Raji (cell line): ENCODE measurements around the gene PTP4A1.

Experiments
- POLR2A ChIP-seq: IDR thresholded peaks from 2 replicates; pipeline ENCODE4 v1.6.1; 2011; ENCODE audit warnings: low read depth, low read length, control low read depth; ENCODE audit not compliant: insufficient read depth

The PTP4A1 gene

DNA sequence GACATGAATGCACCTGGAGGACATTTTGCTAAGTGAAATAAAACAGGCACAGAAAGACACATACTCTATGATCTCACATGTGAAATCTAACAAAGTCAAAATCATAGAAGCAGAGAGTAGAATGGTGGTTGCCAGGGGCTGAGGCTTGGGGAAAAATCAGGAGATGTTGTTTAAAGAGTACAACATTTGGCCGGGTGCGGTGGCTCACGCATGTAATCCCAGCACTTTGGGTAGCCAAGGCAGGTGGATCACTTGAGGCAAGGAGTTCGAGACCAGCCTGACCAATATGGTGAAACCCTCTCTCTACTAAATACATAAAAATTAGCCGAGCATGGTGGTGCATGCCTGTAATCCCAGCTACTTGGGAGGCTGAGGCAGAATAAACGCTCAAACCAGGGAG is 26.0 kb upstream of the PTP4A1 start:
- TF ChIP-seq POLR2A = no peak

- TF ChIP-seq POLR2A = no peak
Observed at GRCh38 chr6:63546697-63547096, 25.6 kb upstream of the PTP4A1 start.

GRCh38 chr6:63549076-63549475 is 23.2 kb upstream of the PTP4A1 start:
- TF ChIP-seq POLR2A = no peak

DNA sequence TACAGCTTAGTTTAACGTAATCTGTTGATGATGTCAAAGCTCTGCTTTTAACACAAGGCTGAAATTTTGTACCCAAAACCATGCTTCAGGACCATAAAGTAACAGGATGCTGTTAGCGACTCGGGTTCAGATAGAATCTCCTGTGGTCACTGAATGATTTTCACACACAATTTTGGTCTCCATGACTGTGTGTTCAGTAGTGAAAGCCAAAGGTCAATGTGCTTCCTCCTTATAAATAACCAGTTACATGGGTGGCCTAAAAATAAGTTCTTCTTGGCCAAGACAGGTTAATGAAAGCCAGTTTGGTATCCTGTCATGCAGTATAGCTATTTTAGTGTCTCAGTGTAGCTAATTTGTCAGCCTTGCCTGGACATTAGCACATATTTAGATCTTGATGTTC is 19.1 kb upstream of the PTP4A1 start:
- TF ChIP-seq POLR2A = no peak

GRCh38 chr6:63553900-63554299 is 18.4 kb upstream of the PTP4A1 start:
- TF ChIP-seq POLR2A = no peak

GRCh38 chr6:63554782-63555181 is 17.5 kb upstream of the PTP4A1 start:
- TF ChIP-seq POLR2A = no peak

GRCh38 chr6:63556369-63556768 is 15.9 kb upstream of the PTP4A1 start:
- no peak for TF ChIP-seq POLR2A

GRCh38 chr6:63558278-63558677 is 14.0 kb upstream of the PTP4A1 start:
- no peak for TF ChIP-seq POLR2A

- TF ChIP-seq POLR2A = no peak
Observed at GRCh38 chr6:63560801-63561287, 11.4 kb upstream of the PTP4A1 start.

DNA sequence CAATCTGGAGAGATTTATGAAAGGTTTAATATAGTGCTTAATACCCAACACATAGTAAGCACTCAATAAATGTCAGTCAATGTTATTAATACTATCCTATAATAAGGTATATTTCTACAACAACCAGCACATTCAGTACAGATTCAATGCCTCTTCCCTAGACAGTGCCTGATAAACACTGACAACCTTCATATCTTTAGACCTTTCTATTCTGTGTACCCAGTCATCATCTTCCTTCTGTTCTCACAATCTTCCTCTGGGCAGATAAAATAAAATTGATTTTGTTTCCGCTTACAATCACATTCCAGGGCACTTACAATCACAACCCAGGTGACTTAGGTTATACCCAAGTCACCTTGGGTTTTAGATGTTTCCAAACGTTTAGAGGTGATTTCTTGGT is 11.0 kb upstream of the PTP4A1 start:
- TF ChIP-seq POLR2A = no peak

DNA sequence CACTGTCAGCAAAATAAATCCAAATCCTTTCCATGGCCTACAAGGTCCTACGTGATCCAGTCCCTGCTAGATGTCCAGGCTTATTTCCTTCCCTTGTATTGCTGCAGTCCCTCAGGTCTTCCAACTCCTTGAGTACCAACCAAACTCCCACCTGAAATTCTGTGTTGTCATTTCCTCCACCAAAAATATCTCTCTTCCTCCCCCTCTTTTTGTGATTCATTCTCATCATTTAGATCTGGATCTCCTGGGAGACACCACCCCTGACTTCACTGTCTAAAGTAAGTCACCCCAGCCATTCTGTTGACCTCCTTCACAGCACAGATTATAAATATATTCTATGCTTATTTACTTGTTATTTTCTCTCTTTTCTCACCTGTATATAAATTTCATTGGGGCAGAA is 9.0 kb upstream of the PTP4A1 start:
- no peak for TF ChIP-seq POLR2A

- no peak for TF ChIP-seq POLR2A
Observed at GRCh38 chr6:63565058-63565726, 7.1 kb upstream of the PTP4A1 start.

DNA sequence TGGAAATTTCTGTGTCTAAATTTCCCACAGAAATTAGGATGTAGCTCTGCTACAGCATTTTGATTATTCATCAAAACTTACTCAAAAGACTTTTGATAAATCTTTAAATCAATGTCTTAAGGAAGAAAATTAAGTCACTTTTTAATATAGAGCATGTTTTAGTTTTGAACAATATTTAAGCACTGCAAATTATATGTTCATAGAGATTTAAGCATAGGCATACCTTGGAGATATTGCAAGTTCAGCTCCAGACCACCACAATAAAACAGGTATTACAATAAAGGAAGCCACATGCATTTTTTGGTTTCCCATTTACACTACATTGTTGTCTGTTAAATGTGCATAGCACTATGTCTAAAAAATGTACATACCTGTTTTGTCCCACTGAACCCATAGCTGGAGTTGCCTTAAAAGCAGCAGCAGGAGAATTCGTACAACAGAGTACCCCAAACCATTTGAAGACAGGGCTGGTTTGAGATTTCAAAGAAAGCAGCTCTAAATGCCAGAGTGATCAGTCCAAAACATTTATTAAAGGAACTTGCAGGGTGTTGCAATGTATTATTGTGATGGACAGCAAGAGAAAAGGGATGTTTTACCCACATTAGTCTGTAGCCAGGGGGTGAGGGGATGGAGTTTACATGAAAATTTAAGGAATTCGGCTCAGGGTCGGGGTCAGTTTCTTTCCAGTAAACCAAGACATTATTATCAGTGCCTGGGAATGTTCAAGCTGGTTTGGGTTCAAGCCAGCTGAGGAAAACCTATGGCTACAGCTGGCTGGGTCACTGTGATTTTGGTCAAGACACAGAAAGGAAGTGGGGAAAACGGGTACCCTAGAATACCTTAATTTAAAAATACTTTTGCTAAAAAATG is 6.3 kb upstream of the PTP4A1 start:
- no peak for TF ChIP-seq POLR2A

- no peak for TF ChIP-seq POLR2A
Observed at GRCh38 chr6:63567966-63568365, 4.3 kb upstream of the PTP4A1 start.

DNA sequence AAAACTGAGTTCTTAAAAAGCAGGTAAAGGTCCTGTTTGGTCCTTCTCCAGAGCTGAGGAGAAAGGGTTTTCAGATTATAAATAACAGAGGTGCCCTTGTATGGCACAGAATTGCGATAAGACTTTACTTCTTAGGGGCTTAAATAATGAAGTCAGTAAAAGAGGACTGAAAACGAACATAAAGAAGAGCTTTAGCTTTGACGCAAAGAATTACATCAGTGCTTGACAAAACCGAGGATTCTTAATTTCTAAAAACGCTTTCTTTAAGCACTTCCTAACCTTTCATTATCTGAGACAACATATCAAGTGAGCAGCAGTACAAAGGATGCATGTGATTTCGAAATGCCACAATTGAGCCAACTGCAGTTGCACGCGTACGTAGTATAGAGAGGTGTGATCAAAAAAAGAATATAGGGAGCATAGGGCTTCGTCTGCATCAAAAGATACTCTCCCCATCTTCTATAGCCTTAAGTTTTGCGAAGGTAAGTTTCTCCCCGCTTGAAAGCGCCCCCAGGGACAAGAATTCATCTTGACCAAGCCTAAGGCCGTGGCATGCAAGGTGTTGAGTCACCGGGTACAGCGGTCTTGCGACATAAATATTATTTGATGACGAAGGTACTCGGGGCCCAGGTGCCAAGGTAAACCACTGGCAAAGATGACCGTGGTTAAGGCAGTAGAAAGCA is 778 bp upstream of the PTP4A1 start:
- no peak for TF ChIP-seq POLR2A

DNA sequence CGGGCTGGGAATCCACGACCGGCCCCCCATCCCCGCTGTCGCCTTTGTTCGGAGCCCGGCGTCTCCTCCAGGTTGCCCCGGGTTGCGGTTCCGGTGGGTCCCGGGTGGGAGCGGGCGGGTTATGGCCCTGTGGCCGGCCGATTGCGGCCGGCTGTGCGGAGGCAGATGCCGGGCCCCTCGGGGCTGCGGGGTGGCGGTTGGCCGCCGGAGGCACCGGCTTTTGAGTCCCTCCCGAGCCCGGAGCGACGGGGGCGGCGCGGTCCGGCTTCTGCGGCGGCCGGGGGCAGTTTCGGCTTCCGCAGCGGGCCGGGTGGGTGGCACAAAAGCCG is 431 bp downstream of the PTP4A1 start:
- TF ChIP-seq POLR2A = no peak
